C4-2B (cell line): ENCODE data around the gene EEPD1.
"Not testable (repeated sequence)": the region's sequence is repeated elsewhere in the genome, so short reads cannot be mapped to it uniquely, and the experiment has no call there.

Experiments used
- H3K27ac ChIP-seq: fragments of 450-650 bp; 2 replicates; pipeline ENCODE4 v1.5.1; 2017
- ZFX ChIP-seq: fragments of 450-650 bp; IDR thresholded peaks from 2 replicates; pipeline ENCODE4 v1.6.1; 2017
- TF ChIP-seq, protein P1 (sequence below): fragments of 450-650 bp; conservative IDR thresholded peaks from 2 replicates; pipeline ENCODE4 v1.5.1; 2017; ENCODE audit warnings: mild to moderate bottlenecking

EEPD1 gene

GRCh38 chr7:36317276-36317675, 164.2 kb downstream of the EEPD1 start:
- H3K27ac ChIP-seq, result no peak overlapping the region
- TF ChIP-seq, protein P1, sequence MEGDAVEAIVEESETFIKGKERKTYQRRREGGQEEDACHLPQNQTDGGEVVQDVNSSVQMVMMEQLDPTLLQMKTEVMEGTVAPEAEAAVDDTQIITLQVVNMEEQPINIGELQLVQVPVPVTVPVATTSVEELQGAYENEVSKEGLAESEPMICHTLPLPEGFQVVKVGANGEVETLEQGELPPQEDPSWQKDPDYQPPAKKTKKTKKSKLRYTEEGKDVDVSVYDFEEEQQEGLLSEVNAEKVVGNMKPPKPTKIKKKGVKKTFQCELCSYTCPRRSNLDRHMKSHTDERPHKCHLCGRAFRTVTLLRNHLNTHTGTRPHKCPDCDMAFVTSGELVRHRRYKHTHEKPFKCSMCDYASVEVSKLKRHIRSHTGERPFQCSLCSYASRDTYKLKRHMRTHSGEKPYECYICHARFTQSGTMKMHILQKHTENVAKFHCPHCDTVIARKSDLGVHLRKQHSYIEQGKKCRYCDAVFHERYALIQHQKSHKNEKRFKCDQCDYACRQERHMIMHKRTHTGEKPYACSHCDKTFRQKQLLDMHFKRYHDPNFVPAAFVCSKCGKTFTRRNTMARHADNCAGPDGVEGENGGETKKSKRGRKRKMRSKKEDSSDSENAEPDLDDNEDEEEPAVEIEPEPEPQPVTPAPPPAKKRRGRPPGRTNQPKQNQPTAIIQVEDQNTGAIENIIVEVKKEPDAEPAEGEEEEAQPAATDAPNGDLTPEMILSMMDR, result no peak
- TF ChIP-seq ZFX, result no peak

- TF ChIP-seq ZFX, result no peak
- TF ChIP-seq, protein P1, result no peak
- H3K27ac ChIP-seq, result no peak overlapping the region
These were observed 165.1 kb downstream of the EEPD1 start for GRCh38 chr7:36318116-36318515.

GRCh38 chr7:36321284-36321683, 168.2 kb downstream of the EEPD1 start:
- H3K27ac ChIP-seq, result not testable (repeated sequence)

- TF ChIP-seq, protein P1, result no peak
- no peak for TF ChIP-seq ZFX
- H3K27ac ChIP-seq, result no peak overlapping the region
These were observed 183.3 kb downstream of the EEPD1 start for GRCh38 chr7:36336390-36336789.

- TF ChIP-seq ZFX, result no peak
- TF ChIP-seq, protein P1, result no peak
These were observed 185.2 kb downstream of the EEPD1 start for GRCh38 chr7:36338256-36338655.

GRCh38 chr7:36343548-36343947, 190.5 kb downstream of the EEPD1 start:
- H3K27ac ChIP-seq, result no peak overlapping the region
- no peak for TF ChIP-seq ZFX
- TF ChIP-seq, protein P1, result no peak

More at GRCh38 chr7:36338256-36338655, 185.2 kb downstream of the EEPD1 start:
- H3K27ac ChIP-seq, result no peak overlapping the region

DNA sequence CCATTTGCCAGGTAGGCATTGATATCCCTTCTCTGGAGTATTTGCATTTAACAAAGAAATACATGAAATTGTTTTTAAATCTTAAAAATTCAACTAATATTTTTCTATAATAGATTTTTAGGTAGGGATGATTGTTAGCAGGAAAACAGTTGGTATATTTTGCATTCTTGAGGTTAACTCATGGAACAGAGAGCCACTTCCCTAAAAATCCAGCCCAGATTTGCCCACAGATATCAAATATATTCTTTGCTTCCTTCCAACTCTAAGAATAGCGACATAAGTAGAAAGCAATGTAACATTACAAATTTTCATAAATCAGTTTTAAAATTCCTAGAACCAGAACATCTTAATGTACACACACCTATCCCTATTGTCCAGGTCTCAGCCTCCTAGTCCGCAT, 191.6 kb downstream of the EEPD1 start:
- H3K27ac ChIP-seq, result no peak overlapping the region
- TF ChIP-seq, protein P1, result no peak
- no peak for TF ChIP-seq ZFX

GRCh38 chr7:36346260-36346831, 193.3 kb downstream of the EEPD1 start:
- TF ChIP-seq, protein P1, result no peak
- H3K27ac ChIP-seq, result no peak overlapping the region
